OCI-LY3 (cell line): Measurements from ENCODE around the gene ITGA3.

Experiments
- H2AFZ ChIP-seq: fragments of 200-600, 300-600 bp; shearing (Covaris generic); 2 replicates; pipeline ENCODE4 v1.6.0; 2014; ENCODE audit warnings: antibody characterized with exemption, low read depth, low read length
- H3K27ac ChIP-seq: fragments of 200-600, 300-600 bp; sonication (generic); 2 replicates; pipeline ENCODE4 v1.5.1; 2014; ENCODE audit warnings: mild to moderate bottlenecking, low read length, moderate library complexity, mixed read lengths
- H3K27me3 ChIP-seq: fragments of 200-600, 300-600 bp; sonication (generic); 2 replicates; pipeline ENCODE4 v1.6.1; 2014; ENCODE audit warnings: low read depth, low read length, mixed read lengths
- H3K36me3 ChIP-seq: fragments of 200-600, 300-600 bp; sonication (generic); replicated peaks from 2 replicates; pipeline ENCODE3; 2014; ENCODE audit warnings: low read depth, low read length, mixed read lengths
- H3K4me1 ChIP-seq: fragments of 300-600, 200-600 bp; sonication (generic); 2 replicates; pipeline ENCODE4 v1.6.1; 2014; ENCODE audit warnings: low read length, mixed read lengths
- H3K4me2 ChIP-seq: fragments of 200-600, 300-600 bp; sonication (generic); 2 replicates; pipeline ENCODE4 v1.6.1; 2014; ENCODE audit warnings: low read length, mixed read lengths
- H3K4me3 ChIP-seq: fragments of 300-600, 200-600 bp; sonication (generic); 2 replicates; pipeline ENCODE4 v1.5.1; 2014; ENCODE audit warnings: antibody characterized with exemption, mild to moderate bottlenecking, low read length, moderate library complexity
- H3K79me2 ChIP-seq: fragments of 300-600, 200-600 bp; shearing (Covaris generic); 2 replicates; pipeline ENCODE4 v1.6.1; 2014; ENCODE audit warnings: mild to moderate bottlenecking, low read length, mixed read lengths
- H3K9ac ChIP-seq: fragments of 300-600, 200-600 bp; shearing (Covaris generic); 2 replicates; pipeline ENCODE4 v1.6.0; 2014; ENCODE audit warnings: mild to moderate bottlenecking, low read length, moderate library complexity
- H3K9me3 ChIP-seq: fragments of 200-600, 300-600 bp; shearing (Covaris generic); 2 replicates; pipeline ENCODE4 v1.6.1; 2014; ENCODE audit warnings: low read length, mixed read lengths; ENCODE audit not compliant: insufficient read depth
- H4K20me1 ChIP-seq: fragments of 200-600, 300-600 bp; sonication (generic); 2 replicates; pipeline ENCODE4 v1.6.1; 2016; ENCODE audit warnings: low read length, mixed read lengths; ENCODE audit not compliant: insufficient read depth
- CTCF ChIP-seq: fragments of 200-600, 300-600 bp; sonication (generic); IDR thresholded peaks from 2 replicates; pipeline ENCODE4 v1.5.1; 2014; ENCODE audit warnings: antibody characterized with exemption, low read length, low read depth
- EZH2phosphoT487 ChIP-seq: fragments of 200-600 bp; shearing (Covaris generic); IDR thresholded peaks from 2 replicates; pipeline ENCODE4 v1.6.1; 2018; ENCODE audit warnings: antibody characterized with exemption, mixed run types, low read depth

ITGA3 gene

GRCh38 chr17:50098583-50098982 is 42.7 kb downstream of the ITGA3 start:
- Histone ChIP-seq H3K4me2 (no peak overlapping the region), H3K79me2 (peaks cover 8% of the 10 kb centered on the region; the same call in 1 of the 2 replicates), H3K27me3 (no peaks in the 10 kb centered on the region), H3K9me3 (no peaks in the 10 kb centered on the region), H4K20me1 (no peaks in the 10 kb centered on the region), H3K36me3 (no peaks in the 10 kb centered on the region), H3K9ac (no peak overlapping the region), H3K4me3 (no peak overlapping the region), H3K4me1 (peaks cover 20% of the 10 kb centered on the region), H3K27ac (no peak overlapping the region), H2AFZ (no peak overlapping the region)
- TF ChIP-seq EZH2phosphoT487: no peak
- no peak for TF ChIP-seq CTCF

- H3K27me3 ChIP-seq: no peaks in the 10 kb centered on the region
- no peak overlapping the region for H3K9ac ChIP-seq
- H3K9me3 ChIP-seq: no peaks in the 10 kb centered on the region
- H3K4me3 ChIP-seq: no peak overlapping the region
- peaks cover 19% of the 10 kb centered on the region for H3K4me1 ChIP-seq
- no peak overlapping the region for H2AFZ ChIP-seq
- H3K36me3 ChIP-seq: no peaks in the 10 kb centered on the region
- no peak overlapping the region for H3K4me2 ChIP-seq
- peaks cover 8% of the 10 kb centered on the region; the same call in 1 of the 2 replicates for H3K79me2 ChIP-seq
- H3K27ac ChIP-seq: no peak overlapping the region
- no peak for TF ChIP-seq EZH2phosphoT487
- TF ChIP-seq CTCF: no peak
- no peaks in the 10 kb centered on the region for H4K20me1 ChIP-seq
Observed at GRCh38 chr17:50099003-50099402, 43.1 kb downstream of the ITGA3 start.

- H3K4me2 ChIP-seq: no peak overlapping the region
- H3K4me3 ChIP-seq: no peak overlapping the region
- peaks cover 7% of the 10 kb centered on the region; the same call in 1 of the 2 replicates for H3K79me2 ChIP-seq
- no peak overlapping the region for H2AFZ ChIP-seq
- no peaks in the 10 kb centered on the region for H3K9me3 ChIP-seq
- peaks cover 15% of the 10 kb centered on the region for H3K4me1 ChIP-seq
- H3K36me3 ChIP-seq: no peaks in the 10 kb centered on the region
- no peak overlapping the region for H3K9ac ChIP-seq
- H3K27ac ChIP-seq: no peak overlapping the region
- H3K27me3 ChIP-seq: no peaks in the 10 kb centered on the region
- TF ChIP-seq EZH2phosphoT487 (no peak), CTCF (no peak)
- no peaks in the 10 kb centered on the region for H4K20me1 ChIP-seq
Observed at GRCh38 chr17:50100480-50100883, 44.6 kb downstream of the ITGA3 start.

- H3K4me2 ChIP-seq: no peak overlapping the region
- H4K20me1 ChIP-seq: no peaks in the 10 kb centered on the region
- H2AFZ ChIP-seq: no peak overlapping the region
- peaks cover 12% of the 10 kb centered on the region for H3K4me1 ChIP-seq
- no peak overlapping the region for H3K27ac ChIP-seq
- H3K9me3 ChIP-seq: no peaks in the 10 kb centered on the region
- peaks cover 3% of the 10 kb centered on the region; the same call in 1 of the 2 replicates for H3K79me2 ChIP-seq
- no peaks in the 10 kb centered on the region for H3K36me3 ChIP-seq
- H3K4me3 ChIP-seq: no peak overlapping the region
- TF ChIP-seq EZH2phosphoT487 (no peak), CTCF (no peak)
- H3K27me3 ChIP-seq: no peaks in the 10 kb centered on the region
- no peak overlapping the region for H3K9ac ChIP-seq
Observed at GRCh38 chr17:50100921-50101345, 45.0 kb downstream of the ITGA3 start.
